ENCODE data around the gene ADK. TPM values are rescaled to one million over a fixed set of nuclear protein-coding genes. Genes with fewer than 3 reads are reported as not detected.
A peak's percentile ranks its signal among the peaks of the same experiment; 100 is the strongest.

Gene ADK
- total RNA-seq, 6 experiments from 2014 or later = 54.2 to 92.5 (median 63.5) TPM

DNA sequence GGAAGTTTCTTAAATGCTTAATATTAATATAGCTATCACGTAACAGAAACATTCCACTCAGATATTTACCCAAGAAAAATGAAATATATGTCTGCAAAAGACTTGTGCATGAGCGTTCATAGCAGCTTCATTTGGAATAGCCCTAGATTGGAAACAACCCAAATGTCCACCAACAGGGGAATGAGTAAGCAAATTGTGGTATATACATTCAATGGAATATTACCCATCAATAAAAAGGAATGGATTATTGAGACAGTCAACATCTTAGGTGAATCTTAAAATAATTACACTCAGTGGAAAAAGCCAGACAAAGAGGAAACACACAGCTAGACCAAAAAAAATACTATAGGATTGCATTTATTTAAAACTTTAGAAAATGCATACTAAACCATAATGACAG is 585.0 kb downstream of the ADK start:
- DNase-seq (no peak), ATAC-seq (no peak)
- Histone ChIP-seq H3K4me3 (no peak overlapping the region), H3K9me3 (peaks cover 0 to 4% (median 0%) of the 10 kb centered on the region in 4 donors), H3K36me3 (no peaks in the 10 kb centered on the region), H3K4me1 (no peaks in the 10 kb centered on the region), H3K27ac (no peak overlapping the region), H3K27me3 (no peaks in the 10 kb centered on the region)
- TF ChIP-seq, protein P1, sequence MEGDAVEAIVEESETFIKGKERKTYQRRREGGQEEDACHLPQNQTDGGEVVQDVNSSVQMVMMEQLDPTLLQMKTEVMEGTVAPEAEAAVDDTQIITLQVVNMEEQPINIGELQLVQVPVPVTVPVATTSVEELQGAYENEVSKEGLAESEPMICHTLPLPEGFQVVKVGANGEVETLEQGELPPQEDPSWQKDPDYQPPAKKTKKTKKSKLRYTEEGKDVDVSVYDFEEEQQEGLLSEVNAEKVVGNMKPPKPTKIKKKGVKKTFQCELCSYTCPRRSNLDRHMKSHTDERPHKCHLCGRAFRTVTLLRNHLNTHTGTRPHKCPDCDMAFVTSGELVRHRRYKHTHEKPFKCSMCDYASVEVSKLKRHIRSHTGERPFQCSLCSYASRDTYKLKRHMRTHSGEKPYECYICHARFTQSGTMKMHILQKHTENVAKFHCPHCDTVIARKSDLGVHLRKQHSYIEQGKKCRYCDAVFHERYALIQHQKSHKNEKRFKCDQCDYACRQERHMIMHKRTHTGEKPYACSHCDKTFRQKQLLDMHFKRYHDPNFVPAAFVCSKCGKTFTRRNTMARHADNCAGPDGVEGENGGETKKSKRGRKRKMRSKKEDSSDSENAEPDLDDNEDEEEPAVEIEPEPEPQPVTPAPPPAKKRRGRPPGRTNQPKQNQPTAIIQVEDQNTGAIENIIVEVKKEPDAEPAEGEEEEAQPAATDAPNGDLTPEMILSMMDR (IDR thresholded peaks at IDR 0.05) = no peak
- no peak for TF ChIP-seq POLR2A (IDR thresholded peaks at IDR 0.05)
- WGBS (ENCODE audit: insufficient coverage, low coverage, low lambda C conversion rate, missing lambda C conversion rate) = 60% methylated on average over 2 of the region's 2 CpGs
- intact Hi-C loops (cut with DNase I) = no loop called here

GRCh38 chr10:74738052-74738451 is 587.0 kb downstream of the ADK start:
- ATAC-seq (no peak), DNase-seq (no peak)
- H3K9me3 ChIP-seq = peaks cover 0 to 4% (median 0%) of the 10 kb centered on the region in 4 donors
- intact Hi-C loops (cut with DNase I) = no loop called here
- H3K36me3 ChIP-seq = no peaks in the 10 kb centered on the region
- H3K4me3 ChIP-seq = no peak overlapping the region
- TF ChIP-seq, protein P1 (IDR thresholded peaks at IDR 0.05) = peak in 1 of 4 donors; percentile 9
- TF ChIP-seq POLR2A (IDR thresholded peaks at IDR 0.05) = no peak
- no peaks in the 10 kb centered on the region for H3K27me3 ChIP-seq
- H3K4me1 ChIP-seq = no peaks in the 10 kb centered on the region
- WGBS (ENCODE audit: insufficient coverage, low coverage, low lambda C conversion rate, missing lambda C conversion rate) = 45% methylated on average over 1 of the region's 1 CpG
- no peak overlapping the region for H3K27ac ChIP-seq

- DNase-seq = no peak
- 49% methylated on average over 3 of the region's 3 CpGs for WGBS (ENCODE audit: insufficient coverage, low coverage, low lambda C conversion rate, missing lambda C conversion rate)
Measured at GRCh38 chr10:74738542-74738941, 587.5 kb downstream of the ADK start.

GRCh38 chr10:74738985-74739567 is 588.1 kb downstream of the ADK start:
- 59% methylated on average over 5 of the region's 10 CpGs for WGBS (ENCODE audit: insufficient coverage, low coverage, low lambda C conversion rate, missing lambda C conversion rate)
- H3K9me3 ChIP-seq = no peaks in the 10 kb centered on the region
- H3K27me3 ChIP-seq = no peaks in the 10 kb centered on the region
- H3K36me3 ChIP-seq = no peaks in the 10 kb centered on the region
- intact Hi-C loops (cut with DNase I) = no loop called here
- ATAC-seq (peak; percentile 37 to 56 (median 44)), DNase-seq (no peak)
- H3K27ac ChIP-seq = no peak overlapping the region
- H3K4me3 ChIP-seq = no peak overlapping the region
- no peaks in the 10 kb centered on the region for H3K4me1 ChIP-seq
- no peak for TF ChIP-seq POLR2A (IDR thresholded peaks at IDR 0.05)
- TF ChIP-seq, protein P1 (IDR thresholded peaks at IDR 0.05) = no peak

More at GRCh38 chr10:74738542-74738941, 587.5 kb downstream of the ADK start:
- Histone ChIP-seq H3K27ac (no peak overlapping the region), H3K9me3 (peaks cover 0 to 2% (median 0%) of the 10 kb centered on the region in 4 donors), H3K36me3 (no peaks in the 10 kb centered on the region), H3K27me3 (no peaks in the 10 kb centered on the region), H3K4me1 (no peaks in the 10 kb centered on the region), H3K4me3 (no peak overlapping the region)
- TF ChIP-seq POLR2A (IDR thresholded peaks at IDR 0.05) = no peak
- TF ChIP-seq, protein P1 (IDR thresholded peaks at IDR 0.05) = no peak
- intact Hi-C loops (cut with DNase I) = no loop called here
- ATAC-seq = no peak

Measured in right lobe of liver (tissue), 6 donors.